T-cell (primary cell): ENCODE results near the gene TUBA1C. TPM values are rescaled to one million over a fixed set of nuclear protein-coding genes. Genes with fewer than 3 reads are reported as not detected.
"Not testable (repeated sequence)": the region's sequence is repeated elsewhere in the genome, so short reads cannot be mapped to it uniquely, and the experiment has no call there.

Experiments
- ATAC-seq, 4 experiments: fragments of 200-7000 bp in 3 of 4; fragments of 150-1000 bp in 1 of 4; cut with Tn5 transposase; replicated peaks in 1 of 4; 1 replicate in 3 of 4; 2 replicates in 1 of 4; pipeline ENCODE4 v1.10.0; 2021; ENCODE audit warnings: moderate library complexity in 3 of 4, mild to moderate bottlenecking in 2 of 4, moderate number of reproducible peaks in 1 of 4
- CTCF ChIA-PET, 2 donors: fragments of 300-600 bp; sonication (Branson Sonifier 250); formaldehyde crosslinking; loops; one replicate each; lab custom pipeline; 2022; ENCODE audit warnings: antibody characterized with exemption in 2 of 2; lab: Charles Lee
- POLR2A ChIA-PET, 2 donors: fragments of 300-600 bp; sonication (Branson Sonifier 250); formaldehyde crosslinking; loops; one replicate each; lab custom pipeline; 2022; ENCODE audit warnings: antibody characterized with exemption in 2 of 2; lab: Charles Lee
- DNase-seq, 35 experiments: peaks; one replicate each; pipeline versions ENCODE4 v3.0.0 to v3.0.0-alpha.2; 2013 to 2023
- H3K27ac ChIP-seq: one replicate; pipeline ENCODE4 v1.5.1; 2013; ENCODE audit warnings: low read length
- H3K27me3 ChIP-seq, 2 experiments: replicated peaks in 1 of 2; 1 replicate in 1 of 2; 2 replicates in 1 of 2; pipeline versions ENCODE4 v1.6.1 to v1.7.0; 2013; ENCODE audit warnings: low read length in 1 of 2, mixed read lengths in 1 of 2; ENCODE audit not compliant: control insufficient read depth in 2 of 2, insufficient read depth in 2 of 2; ENCODE audit errors: extremely low read depth in 1 of 2
- H3K36me3 ChIP-seq, 2 donors: 1 replicate in 1 of 2; 2 replicates in 1 of 2; pipeline versions ENCODE4 v1.6.1 to v1.7.0; 2013; ENCODE audit warnings: low read length in 1 of 2; ENCODE audit not compliant: control insufficient read depth in 2 of 2, insufficient read depth in 1 of 2; ENCODE audit errors: extremely low read depth in 1 of 2
- H3K4me1 ChIP-seq, 2 experiments: 1 replicate in 1 of 2; 2 replicates in 1 of 2; pipeline versions ENCODE4 v1.6.1 to v1.7.0; 2013; ENCODE audit warnings: low read length in 2 of 2, mixed read lengths in 1 of 2; ENCODE audit not compliant: insufficient read depth in 2 of 2, control insufficient read depth in 1 of 2; ENCODE audit errors: extremely low read depth in 1 of 2
- H3K4me3 ChIP-seq, 2 donors: 1 replicate in 1 of 2; 2 replicates in 1 of 2; pipeline versions ENCODE4 v1.5.1 to v1.7.0; 2013; ENCODE audit warnings: mild to moderate bottlenecking in 2 of 2, low read length in 1 of 2, moderate library complexity in 1 of 2; ENCODE audit not compliant: control insufficient read depth in 1 of 2; ENCODE audit errors: extremely low read depth in 1 of 2
- H3K9me3 ChIP-seq: 2 replicates; pipeline ENCODE4 v1.7.0; 2013
- H3K27ac Mint-ChIP-seq, 2 donors: one replicate each; pipeline ENCODE4 v1.8.0; 2020 to 2021; ENCODE audit warnings: mild to moderate bottlenecking in 2 of 2, mixed read lengths in 2 of 2
- H3K27me3 Mint-ChIP-seq, 2 donors: one replicate each; pipeline ENCODE4 v1.8.0; 2021 to 2022; ENCODE audit warnings: mixed read lengths in 2 of 2
- H3K36me3 Mint-ChIP-seq: one replicate; pipeline ENCODE4 v1.8.0; 2021; ENCODE audit warnings: mixed read lengths
- H3K4me1 Mint-ChIP-seq, 3 donors: one replicate each; pipeline ENCODE4 v1.8.0; 2020 to 2022; ENCODE audit warnings: mixed read lengths in 3 of 3, mild to moderate bottlenecking in 1 of 3
- H3K4me3 Mint-ChIP-seq, 3 donors: one replicate each; pipeline ENCODE4 v1.8.0; 2020 to 2022; ENCODE audit warnings: mild to moderate bottlenecking in 3 of 3, mixed read lengths in 3 of 3, moderate library complexity in 3 of 3
- H3K9me3 Mint-ChIP-seq, 3 donors: one replicate each; pipeline ENCODE4 v1.8.0; 2020 to 2022; ENCODE audit warnings: mixed read lengths in 3 of 3
- WGBS: methylation state at CpG from one replicate; pipeline ENCODE4 v1.1.5; 2013; ENCODE audit warnings: missing lambda C conversion rate; ENCODE audit not compliant: insufficient coverage; 5-methylcytosine and 5-hydroxymethylcytosine counted together
- total RNA-seq, 35 experiments: library from RNA in 6 of 35; stranded (reverse) in 6 of 35; fragments of 120-200 nt in 1 of 35; gene quantifications; one replicate each; pipeline versions ENCODE4 v1.2.1 to v1.2.4 and lab custom pipeline; 2013 to 2026

The TUBA1C gene
- total RNA-seq, 5 donors from 2014 or later (not counting 1 experiment from before 2014, with no cell fraction given) = 16.4 to 53.7 (median 48.4) TPM

DNA sequence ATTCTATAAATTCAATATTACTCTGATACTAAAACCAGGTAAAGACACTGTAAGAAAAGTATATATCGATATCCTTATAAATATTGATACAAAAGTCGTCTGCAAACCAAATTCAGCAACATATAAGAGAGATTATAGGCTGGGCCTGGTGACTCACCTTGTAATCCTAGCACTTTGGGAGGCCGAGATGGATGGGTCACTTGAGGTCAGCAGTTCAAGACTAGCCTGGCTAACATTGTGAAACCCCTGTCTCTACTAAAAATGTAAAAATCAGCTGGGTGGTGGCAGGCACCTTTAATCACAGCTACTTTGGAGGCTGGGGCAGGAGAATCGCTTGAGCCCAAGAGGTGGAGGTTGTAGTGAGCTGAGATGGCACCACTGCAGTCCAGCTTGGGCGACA, 13.5 kb upstream of the TUBA1C start:
- Histone ChIP-seq H3K4me3 (no peak overlapping the region), H3K27ac (no peak overlapping the region), H3K27me3 (peaks cover 0 to 5% of the 10 kb centered on the region in 2 experiments), H3K36me3 (no peaks in the 10 kb centered on the region), H3K9me3 (no peaks in the 10 kb centered on the region), H3K4me1 (no peaks in the 10 kb centered on the region)
- no peaks in the 10 kb centered on the region for H3K36me3 Mint-ChIP-seq
- POLR2A ChIA-PET = interaction anchor here in 1 of 2 donors (0.7 kb wide), 1 partner anchor 153 kb away, joined by 6 read pairs; no protein-coding TSS in a partner anchor
- no peaks in the 10 kb centered on the region for H3K9me3 Mint-ChIP-seq
- DNase-seq (no peak), ATAC-seq (no peak)
- no peak overlapping the region for H3K27ac Mint-ChIP-seq
- CTCF ChIA-PET = interaction anchor here (0.6 to 0.7 kb wide), 3 partner anchors 260 to 961 kb away, joined by 3 to 4 read pairs (median 3); no protein-coding TSS in a partner anchor
- WGBS = no CpG with 5 or more reads among the region's 5 CpGs
- no peaks in the 10 kb centered on the region for H3K27me3 Mint-ChIP-seq
- no peak overlapping the region for H3K4me3 Mint-ChIP-seq
- H3K4me1 Mint-ChIP-seq = no peaks in the 10 kb centered on the region

- ChIA-PET POLR2A (interaction anchor here in 1 of 2 donors (0.6 kb wide), 1 partner anchor 10 kb away, joined by 5 read pairs; no protein-coding TSS in a partner anchor), CTCF (interaction anchor here (0.7 to 0.8 kb wide), 2 partner anchors 22 to 84 kb away, joined by 4 to 7 read pairs; partner anchors contain the start of gene C1QL4 (in 1 of the 2))
- Histone ChIP-seq H3K27me3 (peaks cover 0 to 2% of the 10 kb centered on the region in 2 experiments), H3K27ac (no peak overlapping the region), H3K9me3 (no peaks in the 10 kb centered on the region), H3K36me3 (no peaks in the 10 kb centered on the region), H3K4me1 (no peaks in the 10 kb centered on the region), H3K4me3 (no peak overlapping the region)
- ATAC-seq (no peak), DNase-seq (no peak)
- Mint-ChIP-seq H3K27me3 (no peaks in the 10 kb centered on the region), H3K4me1 (no peaks in the 10 kb centered on the region), H3K36me3 (no peaks in the 10 kb centered on the region), H3K9me3 (no peaks in the 10 kb centered on the region), H3K27ac (no peak overlapping the region), H3K4me3 (no peak overlapping the region)
- 79% methylated on average over 9 of the region's 11 CpGs for WGBS
Observed at GRCh38 chr12:49253033-49253623, 11.8 kb upstream of the TUBA1C start.

DNA sequence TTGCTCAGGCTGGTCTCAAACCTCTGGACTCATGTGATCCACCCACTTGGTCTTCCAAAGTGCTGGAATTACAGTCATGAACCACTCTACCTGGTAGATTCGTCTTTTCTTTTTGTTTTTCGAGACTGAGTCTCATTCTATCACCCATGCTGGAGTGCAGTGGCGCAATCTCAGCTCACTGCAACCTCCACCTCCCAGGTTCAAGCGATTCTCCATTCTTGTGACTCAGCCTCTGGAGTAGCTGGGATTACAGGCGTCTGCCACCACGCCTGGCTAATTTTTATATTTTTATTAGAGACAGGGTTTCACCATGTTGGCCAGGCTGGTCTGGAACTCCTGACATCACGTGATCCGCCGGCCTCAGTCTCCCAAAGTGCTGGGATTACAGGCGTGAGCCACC, 9.4 kb upstream of the TUBA1C start:
- 92% methylated on average over 8 of the region's 10 CpGs for WGBS
- H3K4me1 ChIP-seq, ATAC-seq, H3K27ac ChIP-seq, CTCF ChIA-PET, H3K27ac Mint-ChIP-seq, H3K36me3 Mint-ChIP-seq, H3K4me1 Mint-ChIP-seq, DNase-seq, H3K9me3 ChIP-seq, H3K27me3 Mint-ChIP-seq, H3K4me3 ChIP-seq, H3K4me3 Mint-ChIP-seq, H3K27me3 ChIP-seq, H3K36me3 ChIP-seq, H3K9me3 Mint-ChIP-seq: not testable (repeated sequence)
- POLR2A ChIA-PET = interaction anchor here in 1 of 2 donors (0.6 kb wide), 1 partner anchor 98 kb away, joined by 3 read pairs; no protein-coding TSS in a partner anchor

- no peak for DNase-seq
- no peaks in the 10 kb centered on the region for H3K9me3 ChIP-seq
- H3K27ac ChIP-seq = no peak overlapping the region
- no peaks in the 10 kb centered on the region for H3K4me1 ChIP-seq
- Mint-ChIP-seq H3K4me1 (no peaks in the 10 kb centered on the region), H3K36me3 (no peaks in the 10 kb centered on the region), H3K9me3 (no peaks in the 10 kb centered on the region), H3K27me3 (no peaks in the 10 kb centered on the region), H3K27ac (no peak overlapping the region), H3K4me3 (no peak overlapping the region)
- no peak for ATAC-seq
- ChIA-PET CTCF (no interaction called here), POLR2A (interaction anchor here in 1 of 2 donors (0.5 to 0.6 kb wide), 2 partner anchors 97 to 106 kb away, joined by 3 to 14 read pairs; no protein-coding TSS in a partner anchor)
- H3K27me3 ChIP-seq = no peaks in the 10 kb centered on the region
- WGBS = 88% methylated on average over 3 of the region's 11 CpGs
- no peaks in the 10 kb centered on the region for H3K36me3 ChIP-seq
- H3K4me3 ChIP-seq = no peak overlapping the region
Observed at GRCh38 chr12:49255857-49256637, 8.8 kb upstream of the TUBA1C start.

- CTCF ChIA-PET = interaction anchor here (0.6 to 0.9 kb wide), 3 partner anchors 14 to 436 kb away, joined by 3 to 5 read pairs (median 4); no protein-coding TSS in a partner anchor
- POLR2A ChIA-PET = not testable (repeated sequence)
Observed at GRCh38 chr12:49257508-49258184, 7.2 kb upstream of the TUBA1C start.

DNA sequence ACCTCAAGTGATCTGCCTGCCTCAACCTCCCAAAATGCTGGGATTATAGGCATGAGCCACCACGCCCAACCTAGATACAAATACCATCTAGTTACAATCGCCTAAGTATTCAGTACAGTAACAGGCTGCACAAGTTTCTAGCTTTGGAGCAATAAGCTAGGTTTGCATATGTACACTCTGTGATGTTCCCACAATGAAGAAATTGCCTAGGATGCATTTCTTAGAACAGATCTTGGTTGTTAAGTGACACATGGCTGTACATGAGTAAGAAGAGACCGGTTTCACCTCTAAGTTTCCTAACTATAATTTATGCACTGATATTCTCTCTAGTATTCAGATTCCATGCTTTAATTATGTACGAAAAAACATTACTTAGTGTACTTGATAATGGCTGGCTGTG, 5.4 kb upstream of the TUBA1C start:
- ATAC-seq (no peak), DNase-seq (no peak)
- no peaks in the 10 kb centered on the region for H3K27me3 ChIP-seq
- H3K27ac ChIP-seq = no peak overlapping the region
- Mint-ChIP-seq H3K36me3 (no peaks in the 10 kb centered on the region), H3K4me3 (no peak overlapping the region), H3K27me3 (no peaks in the 10 kb centered on the region), H3K27ac (no peak overlapping the region), H3K9me3 (no peaks in the 10 kb centered on the region), H3K4me1 (peaks cover 3 to 7% (median 5%) of the 10 kb centered on the region in 3 donors)
- peaks cover 0 to 4% of the 10 kb centered on the region in 2 experiments for H3K4me1 ChIP-seq
- H3K36me3 ChIP-seq = no peaks in the 10 kb centered on the region
- ChIA-PET POLR2A (no interaction called here), CTCF (interaction anchor here in 1 of 2 donors (0.6 kb wide), 1 partner anchor 11 kb away, joined by 3 read pairs; no protein-coding TSS in a partner anchor)
- H3K9me3 ChIP-seq = no peaks in the 10 kb centered on the region
- no CpG with 5 or more reads among the region's 4 CpGs for WGBS
- H3K4me3 ChIP-seq = no peak overlapping the region

More at GRCh38 chr12:49257508-49258184, 7.2 kb upstream of the TUBA1C start:
- ATAC-seq, H3K27ac Mint-ChIP-seq, H3K4me1 ChIP-seq, H3K4me3 ChIP-seq, H3K27me3 ChIP-seq, H3K36me3 ChIP-seq, H3K27me3 Mint-ChIP-seq, H3K36me3 Mint-ChIP-seq, H3K27ac ChIP-seq, H3K9me3 ChIP-seq, DNase-seq, H3K4me1 Mint-ChIP-seq, H3K9me3 Mint-ChIP-seq, H3K4me3 Mint-ChIP-seq: not testable (repeated sequence)
- 66% methylated on average over 6 of the region's 10 CpGs for WGBS
